GM18498 (cell line): ENCODE measurements around the gene ARFGEF2.

Experiments
- ATAC-seq: cut with Tn5 transposase; IDR thresholded peaks from one replicate; pipeline ENCODE4 v1.9.1; 2021; ENCODE audit warnings: mild to moderate bottlenecking, moderate library complexity; ENCODE audit not compliant: unreplicated experiment

Gene ARFGEF2

DNA sequence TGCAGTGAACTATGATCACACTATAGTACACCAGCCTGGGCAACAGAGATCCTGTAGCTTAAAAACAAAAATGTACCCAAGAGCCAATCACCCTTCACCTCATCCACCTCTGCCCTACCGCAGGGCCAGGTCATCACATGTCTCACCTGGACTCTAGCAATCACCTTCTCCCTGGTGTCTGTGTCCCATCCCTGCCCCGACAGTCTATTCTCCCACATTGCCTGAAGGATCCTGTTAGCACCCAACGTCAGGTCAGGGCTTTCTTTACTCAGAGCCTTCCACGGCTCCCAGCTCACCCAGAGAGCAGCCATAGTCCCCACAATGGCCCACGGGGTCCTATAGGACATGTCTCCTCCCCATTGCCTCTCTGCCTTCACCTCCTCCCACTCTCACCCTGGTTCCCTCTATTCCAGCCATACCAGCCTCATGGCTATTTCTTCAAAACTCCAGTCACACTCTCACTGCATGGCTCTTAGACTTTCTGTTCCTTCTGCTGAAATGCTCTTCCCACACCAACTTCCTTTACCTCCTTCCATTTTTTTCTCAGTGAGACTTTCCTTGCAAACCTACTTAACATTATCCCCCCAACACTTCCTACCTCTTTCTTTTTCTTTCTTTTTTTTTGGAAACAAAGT is 22.5 kb upstream of the ARFGEF2 start:
- no peak for ATAC-seq

DNA sequence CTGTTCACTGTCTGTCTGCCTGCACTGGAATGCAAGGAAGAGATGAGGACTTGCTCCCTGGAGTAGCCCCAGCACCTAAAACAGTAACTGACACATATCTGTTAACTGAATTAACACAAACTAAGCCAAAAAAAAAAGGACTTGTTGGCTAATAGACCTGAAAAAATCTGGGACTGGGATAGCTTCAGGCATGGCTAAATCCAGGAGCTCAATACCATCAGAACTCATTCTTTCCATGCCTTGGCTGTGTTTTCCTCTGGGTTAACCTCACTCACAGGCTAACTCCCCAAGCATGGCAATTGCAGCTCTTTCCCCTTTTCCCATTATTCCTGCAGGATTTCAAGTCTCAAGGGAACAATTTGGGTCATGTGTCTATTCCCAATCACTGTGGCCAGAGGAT is 21.6 kb upstream of the ARFGEF2 start:
- ATAC-seq = no peak

DNA sequence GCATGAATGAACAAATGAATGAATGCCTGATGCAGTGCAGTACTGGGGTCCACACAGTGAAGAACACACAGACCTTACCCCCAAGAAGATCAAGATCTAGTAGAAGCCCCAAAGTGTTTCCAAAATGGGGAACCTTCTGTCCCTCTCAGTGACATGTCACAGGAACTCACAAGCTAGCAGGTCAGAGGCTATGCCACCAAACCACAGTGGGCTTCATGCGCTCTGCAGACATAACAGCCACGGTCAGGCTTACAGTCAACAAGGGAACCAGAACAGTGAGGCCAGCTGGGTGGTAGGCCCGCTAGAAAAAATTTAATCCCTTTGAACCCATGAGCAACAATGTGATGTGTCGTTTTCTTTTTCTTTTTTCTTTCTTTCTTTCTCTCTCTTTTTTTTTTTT is 20.2 kb upstream of the ARFGEF2 start:
- ATAC-seq = no peak

DNA sequence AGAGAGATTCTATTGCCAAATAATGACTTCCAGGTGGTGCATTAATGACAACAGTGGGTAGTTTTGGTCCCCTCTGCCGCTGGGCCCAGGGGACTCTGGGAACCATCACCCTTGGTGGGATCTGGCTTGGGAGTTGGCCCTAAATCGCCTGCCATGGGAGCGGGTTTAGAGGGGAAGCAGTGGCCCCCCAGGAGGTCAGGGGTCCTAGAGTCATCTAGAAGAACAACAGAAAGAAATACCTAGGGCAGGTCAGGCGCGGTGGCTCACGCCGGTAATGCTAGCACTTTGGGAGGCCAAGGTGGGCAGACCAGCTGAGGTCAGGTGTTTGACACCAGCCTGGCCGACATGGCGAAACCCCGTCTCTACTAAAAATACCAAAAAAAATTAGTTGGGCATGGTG is 17.8 kb upstream of the ARFGEF2 start:
- no peak for ATAC-seq

DNA sequence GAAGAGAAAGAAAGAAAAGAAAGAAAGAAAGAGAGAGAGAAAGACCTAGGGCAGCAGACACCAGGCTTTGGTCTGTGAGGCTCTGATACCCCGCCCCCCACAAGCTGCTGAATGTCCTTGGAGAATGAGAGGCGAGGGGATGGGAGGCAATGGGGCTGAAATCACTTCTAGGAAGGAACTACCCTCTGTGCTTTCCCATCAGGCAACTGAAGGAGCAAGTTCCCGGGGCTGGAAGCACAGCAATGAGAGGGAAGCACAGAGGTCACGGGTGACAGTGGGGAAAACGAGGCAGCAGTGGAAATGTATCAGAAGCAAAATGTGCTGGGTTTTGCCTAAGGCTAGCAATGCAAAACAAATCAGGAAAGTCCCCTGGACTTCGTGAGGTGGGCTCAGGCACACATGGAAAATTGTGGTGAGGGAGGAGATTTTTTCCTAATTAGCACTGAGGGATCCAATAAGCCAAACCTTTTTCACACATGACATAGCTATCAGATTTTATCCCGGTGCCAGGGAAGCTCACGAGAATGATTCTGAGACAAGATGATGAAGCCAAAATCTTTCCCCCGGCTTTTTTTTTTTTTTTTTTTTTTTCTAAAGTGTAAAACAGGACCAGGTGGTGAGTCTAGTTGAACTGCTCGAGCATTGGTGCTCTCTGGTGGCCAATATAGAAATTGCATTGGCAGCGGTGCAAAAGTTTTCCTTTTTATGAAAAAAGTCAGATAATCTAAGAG is 16.8 kb upstream of the ARFGEF2 start:
- ATAC-seq = no peak

DNA sequence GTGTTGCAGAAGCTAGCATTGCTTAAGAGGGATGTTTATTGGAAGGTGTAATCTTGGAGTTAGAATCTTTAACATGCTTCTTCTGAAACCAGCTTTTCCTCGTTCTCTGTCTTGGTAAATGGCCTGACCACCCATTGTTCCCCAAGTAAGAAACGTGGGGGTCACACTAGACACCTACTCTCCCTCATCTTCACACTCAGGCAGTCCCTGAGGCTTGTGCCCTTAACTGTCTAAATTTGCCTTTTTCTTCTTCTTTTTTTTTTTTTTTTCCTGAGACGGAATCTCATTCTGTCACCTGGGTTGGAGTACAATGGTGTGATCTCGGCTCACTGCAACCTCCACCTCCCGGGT is 16.2 kb upstream of the ARFGEF2 start:
- ATAC-seq = no peak

DNA sequence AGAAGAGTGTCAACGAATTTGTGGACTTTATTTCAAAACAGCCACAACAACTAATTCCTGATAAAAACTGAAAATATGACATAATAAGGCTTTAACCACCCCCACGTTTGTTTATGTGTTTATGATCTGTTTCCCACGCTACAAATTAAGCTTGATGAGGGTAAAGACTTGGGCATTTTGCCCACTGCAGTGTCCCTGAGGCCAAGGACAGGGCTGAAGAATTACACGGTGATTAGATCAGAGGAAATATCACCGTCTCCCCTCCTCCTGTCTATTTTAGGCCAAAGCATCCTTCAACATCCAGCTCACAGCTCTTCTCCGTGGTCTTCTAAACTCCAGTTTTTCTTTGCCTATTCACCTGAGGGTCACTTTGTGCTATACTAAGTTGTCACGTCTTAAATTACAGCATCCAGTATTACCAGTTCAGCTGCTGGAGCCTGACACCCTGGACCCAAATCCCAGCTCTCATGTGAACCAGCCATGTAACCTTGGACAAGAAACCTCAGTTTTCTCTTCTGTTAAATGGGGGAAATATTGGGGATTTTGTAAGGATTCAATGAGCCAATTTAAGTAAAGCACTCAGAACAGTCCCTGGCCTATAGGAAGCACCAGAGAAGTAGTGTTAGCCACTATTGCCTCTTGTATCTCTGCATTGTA is 15.2 kb upstream of the ARFGEF2 start:
- no peak for ATAC-seq

DNA sequence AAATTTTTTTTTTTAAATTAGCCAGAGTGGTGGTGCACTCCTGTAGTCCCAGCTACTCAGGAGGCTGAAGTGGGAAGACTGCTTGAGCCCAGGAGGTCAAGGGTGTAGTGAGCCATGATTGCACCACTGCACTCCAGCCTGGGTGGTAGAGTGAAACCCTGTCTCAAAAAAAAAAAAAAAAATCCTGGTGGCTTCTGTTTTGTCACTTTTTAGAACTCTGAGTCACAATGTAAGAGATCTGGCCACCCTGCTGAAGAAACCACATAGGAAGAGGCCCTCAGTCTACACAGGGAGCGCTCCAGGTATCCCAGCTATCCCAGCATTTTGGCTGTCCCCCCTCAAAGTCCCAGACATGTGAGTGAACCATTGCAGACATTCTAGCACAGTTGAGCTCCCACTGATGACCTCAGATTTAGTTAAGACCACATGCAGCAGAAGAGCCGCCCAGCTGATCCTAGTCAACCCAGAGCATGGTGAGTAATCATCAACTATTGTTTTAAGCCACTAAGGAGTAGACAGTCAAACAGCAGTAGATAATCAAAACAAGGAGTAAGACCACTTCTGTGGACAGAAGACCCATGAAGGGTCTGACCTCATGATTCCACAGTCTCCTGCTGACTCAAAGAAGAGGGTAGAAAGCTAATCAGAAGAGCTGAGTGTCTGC is 12.7 kb upstream of the ARFGEF2 start:
- ATAC-seq = no peak

DNA sequence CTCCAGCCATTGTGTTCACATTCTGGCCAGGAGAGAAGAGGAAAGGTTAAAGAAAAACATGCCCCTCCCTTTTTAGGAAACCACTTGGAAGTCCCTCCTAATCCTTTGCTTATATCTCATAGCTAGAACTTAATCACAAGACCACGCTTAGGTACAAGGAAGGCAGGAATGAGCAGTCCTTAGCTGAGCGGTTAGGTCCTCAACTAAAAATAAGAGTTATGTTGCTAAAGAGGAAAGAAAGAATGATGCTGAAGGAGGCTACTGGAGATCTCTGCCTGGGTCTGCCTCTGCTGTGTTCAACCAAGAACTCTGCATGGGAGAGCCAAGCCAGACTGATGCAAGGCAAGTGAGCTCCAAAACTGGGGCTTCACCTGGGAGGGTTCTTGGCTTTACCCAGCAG is 11.6 kb upstream of the ARFGEF2 start:
- ATAC-seq = no peak

DNA sequence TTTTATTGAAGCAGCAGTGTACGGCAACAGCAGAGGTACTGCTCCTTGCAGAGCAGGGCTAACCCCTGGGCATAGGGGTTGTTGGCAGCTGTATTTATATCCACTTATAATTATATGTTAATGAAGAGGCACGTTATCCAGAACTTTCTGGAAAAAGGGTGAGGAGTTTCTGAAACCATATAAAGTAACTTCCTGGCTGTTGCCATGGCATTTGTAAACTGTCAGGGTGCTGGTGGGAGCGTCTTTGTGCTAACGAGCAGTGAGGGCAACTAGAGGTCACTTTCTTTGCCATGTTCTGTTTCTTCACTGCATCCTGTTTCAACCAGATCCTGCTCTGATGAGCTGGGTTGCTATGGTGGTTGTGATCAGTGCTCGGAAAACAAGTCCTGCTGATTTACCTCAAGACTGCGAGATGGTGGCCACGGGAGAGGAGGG is 11.1 kb upstream of the ARFGEF2 start:
- no peak for ATAC-seq

DNA sequence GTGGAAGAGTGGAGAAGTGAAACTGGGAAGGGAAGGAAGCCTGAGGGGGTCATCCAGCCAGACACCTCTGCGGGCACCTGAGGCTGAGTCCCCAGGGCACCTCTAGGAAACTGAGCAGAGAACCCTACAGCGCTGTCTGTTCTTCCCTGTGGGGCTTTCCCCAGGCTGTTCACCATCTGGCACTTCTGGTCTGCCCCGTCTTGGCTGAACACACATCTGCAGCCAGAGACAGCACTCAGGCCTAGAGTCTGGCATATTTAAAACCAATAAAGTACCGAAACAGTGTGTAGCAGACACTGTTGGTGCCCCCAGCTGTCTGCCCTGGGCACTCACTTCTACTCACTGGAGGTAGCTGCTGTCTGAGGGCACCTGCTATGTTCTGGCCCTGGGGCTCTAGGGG is 9.4 kb upstream of the ARFGEF2 start:
- peak; percentile 88 for ATAC-seq

DNA sequence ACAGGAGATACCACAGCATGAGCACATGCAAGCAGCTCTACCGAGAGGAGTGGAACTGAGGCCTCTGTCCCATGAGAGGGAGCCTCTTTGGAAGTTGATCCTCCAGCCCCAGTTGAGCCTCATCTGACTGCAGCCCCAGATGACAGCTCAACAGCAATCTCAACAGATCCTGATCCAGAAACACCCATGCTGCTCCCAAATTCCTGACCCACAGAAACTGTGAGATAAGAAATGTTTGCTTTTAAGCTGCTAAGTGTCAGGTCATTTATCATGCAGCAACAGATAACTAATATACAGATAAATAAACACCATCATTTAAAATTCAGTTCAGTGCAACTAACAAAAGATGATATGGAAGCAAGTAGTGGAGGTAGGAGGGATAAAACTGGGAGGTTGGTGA is 4.8 kb upstream of the ARFGEF2 start:
- no peak for ATAC-seq

DNA sequence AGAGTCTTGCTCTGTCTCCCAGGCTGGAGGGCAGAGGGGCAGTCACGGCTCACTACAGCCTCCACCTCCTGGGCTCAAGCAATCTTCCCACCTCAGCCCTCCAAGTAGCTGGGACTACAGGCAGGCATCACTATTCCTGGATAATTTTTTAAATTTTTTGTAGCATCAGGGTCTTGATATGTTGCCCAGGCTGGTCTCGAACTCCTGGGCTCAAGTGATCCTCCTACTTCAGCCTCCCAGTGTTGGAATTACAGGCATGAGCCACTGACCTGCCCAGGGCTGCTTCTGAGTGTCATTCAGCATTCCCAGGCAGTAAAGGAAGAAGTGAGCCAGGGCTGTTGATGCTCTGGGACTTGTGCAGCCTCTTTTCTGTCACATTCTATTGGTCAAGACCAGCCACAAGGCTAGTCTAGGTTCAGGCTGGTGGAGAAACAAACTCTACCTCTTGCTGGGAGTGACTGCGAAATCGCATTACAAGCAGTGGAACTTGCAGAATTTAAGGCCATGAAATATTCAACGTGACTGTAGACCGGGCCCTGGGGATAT is 2.1 kb upstream of the ARFGEF2 start:
- no peak for ATAC-seq

DNA sequence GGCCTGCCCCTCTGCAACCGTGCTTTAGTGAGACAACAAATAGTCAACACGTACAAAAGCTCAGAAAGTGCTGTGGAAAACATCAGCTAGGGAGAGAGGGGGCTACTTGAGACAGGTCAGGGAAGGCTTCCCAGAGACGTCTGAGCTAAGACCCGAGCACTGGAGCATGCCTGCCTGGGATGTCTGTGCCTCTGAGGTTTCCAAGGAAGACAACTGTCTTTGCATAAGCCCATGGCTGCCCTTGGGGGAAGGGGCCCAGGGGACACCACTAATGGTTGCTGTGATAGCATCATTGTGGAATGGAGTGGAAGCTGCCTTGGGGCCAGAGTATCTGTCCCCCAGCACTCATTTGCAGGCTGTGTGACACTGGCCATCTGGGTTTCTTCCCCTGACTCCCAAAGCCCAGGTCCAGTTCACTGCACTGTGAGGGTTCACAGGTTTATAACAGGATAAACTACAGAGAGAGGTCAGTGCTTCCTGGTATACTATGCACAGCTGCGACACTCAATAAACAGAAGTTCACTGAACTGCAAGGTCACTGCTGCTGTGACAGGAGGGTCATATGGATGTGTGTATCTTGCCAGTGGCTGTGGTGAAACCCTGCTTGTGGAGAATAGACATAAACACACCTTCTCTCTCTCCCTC is 1.5 kb upstream of the ARFGEF2 start:
- ATAC-seq = no peak

DNA sequence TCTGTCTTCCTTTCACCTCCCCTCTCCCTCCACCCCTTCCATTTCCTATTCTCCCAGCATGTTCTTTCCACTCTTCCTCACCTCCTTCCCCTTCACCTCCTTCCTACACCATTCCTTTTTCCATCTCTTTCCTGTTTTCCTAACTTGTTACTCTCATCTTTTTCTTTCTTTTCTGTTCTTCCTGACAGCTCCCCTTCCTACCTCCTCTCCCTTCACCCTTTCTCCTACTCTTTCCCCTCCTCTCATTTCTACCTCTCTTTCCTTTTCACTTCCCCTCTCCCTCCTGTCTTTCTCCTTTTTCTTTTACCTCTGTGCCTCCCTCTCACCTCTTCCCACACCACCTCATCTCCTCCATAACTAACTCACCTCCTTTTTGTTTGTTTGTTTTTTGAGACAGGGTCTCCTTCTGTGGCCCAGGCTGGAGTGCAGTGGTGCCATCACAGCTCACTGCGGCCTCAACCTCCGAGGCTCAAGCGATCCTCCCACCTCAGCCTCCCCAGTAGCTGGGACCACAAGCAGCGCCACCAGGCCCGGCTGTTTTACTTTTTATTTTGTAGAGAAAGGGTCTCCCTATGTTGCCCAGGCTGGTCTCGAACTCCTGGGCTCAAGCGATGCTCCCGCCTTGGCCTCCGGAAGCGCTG is 864 bp upstream of the ARFGEF2 start:
- ATAC-seq = no peak

DNA sequence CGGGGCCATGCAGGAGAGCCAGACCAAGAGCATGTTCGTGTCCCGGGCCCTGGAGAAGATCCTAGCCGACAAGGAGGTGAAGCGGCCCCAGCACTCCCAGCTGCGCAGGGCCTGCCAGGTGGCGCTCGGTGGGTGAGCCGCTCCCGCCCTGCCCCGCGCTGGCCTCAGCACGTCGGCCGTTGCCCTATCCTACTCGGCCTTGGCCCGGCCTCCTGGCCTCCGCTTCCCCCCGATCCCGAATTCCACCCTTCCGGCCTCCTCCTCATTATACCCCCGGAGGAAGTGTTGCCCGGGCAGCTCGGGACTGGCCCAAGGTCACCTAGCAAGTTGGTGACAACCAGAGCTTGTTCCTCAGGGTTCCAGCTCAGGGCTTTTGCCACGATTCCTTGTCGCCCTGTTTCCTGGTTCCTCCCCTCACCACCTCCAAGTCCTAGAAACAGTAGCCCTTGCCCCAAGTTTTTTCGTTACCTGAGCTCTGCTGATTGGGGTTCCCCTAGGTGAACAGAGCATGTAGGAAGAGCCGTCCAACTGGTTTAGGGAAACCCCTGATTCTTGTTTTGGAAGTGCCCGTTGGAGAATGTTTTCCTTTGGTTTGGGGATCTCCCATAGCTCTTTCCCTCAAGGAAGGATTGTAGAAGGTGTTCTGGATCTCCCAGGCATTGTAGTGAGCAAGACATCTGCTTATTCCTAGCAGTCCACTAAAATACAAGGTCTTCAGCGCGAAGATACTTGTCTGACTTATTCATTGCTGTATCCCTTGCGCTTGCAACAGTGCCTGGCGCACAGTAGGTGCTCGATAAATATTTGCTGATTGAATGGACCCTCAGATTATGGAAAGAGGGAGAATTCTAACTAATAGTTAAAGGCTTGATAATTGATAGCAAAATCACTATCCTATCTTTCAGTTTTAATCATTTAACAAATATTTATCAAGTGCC is 641 bp downstream of the ARFGEF2 start:
- ATAC-seq = peak; percentile 43

DNA sequence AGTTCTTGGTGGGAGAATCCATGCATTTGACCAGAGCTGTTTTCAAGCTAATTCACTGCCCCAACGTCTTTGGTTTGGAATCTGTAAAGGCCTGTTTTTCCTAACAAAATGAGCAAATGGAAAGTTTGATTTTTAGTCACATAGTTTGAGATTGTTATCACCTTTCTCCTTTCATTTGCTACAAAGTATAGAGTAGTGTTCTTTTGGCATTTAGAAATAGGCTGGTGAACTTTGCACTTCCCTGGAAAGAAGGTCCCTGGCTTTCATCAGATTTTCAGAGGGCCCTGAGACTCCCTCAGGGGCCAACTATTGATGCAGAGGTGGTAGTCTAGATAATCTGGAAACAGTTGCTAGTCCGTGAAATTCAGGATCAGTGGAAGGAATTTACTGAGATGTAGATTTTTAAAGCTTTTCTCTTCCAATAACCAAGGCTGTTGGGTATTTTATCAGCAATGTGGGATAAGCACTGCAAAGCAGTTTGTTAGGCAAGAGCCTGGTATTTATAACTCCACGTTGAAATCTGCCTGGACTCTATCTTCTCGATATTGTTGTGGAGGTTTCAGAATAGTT is 1.7 kb downstream of the ARFGEF2 start:
- no peak for ATAC-seq

DNA sequence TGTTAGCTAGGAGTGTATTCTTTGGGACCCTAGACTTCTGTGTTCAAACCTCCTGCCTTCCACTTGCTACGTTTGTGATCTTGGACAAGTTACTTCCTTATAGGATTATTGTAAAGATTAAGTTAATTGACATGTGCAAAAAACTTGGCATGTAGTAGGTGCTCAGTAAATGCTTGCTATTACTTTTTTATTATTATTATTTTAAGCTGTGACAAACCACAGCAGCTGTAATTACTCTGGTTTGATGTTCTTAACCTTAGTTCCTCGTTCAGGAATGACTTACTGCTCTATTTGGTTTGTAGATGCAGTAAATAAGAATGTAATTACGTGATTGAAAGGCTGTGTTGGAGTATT is 3.2 kb downstream of the ARFGEF2 start:
- ATAC-seq = no peak

DNA sequence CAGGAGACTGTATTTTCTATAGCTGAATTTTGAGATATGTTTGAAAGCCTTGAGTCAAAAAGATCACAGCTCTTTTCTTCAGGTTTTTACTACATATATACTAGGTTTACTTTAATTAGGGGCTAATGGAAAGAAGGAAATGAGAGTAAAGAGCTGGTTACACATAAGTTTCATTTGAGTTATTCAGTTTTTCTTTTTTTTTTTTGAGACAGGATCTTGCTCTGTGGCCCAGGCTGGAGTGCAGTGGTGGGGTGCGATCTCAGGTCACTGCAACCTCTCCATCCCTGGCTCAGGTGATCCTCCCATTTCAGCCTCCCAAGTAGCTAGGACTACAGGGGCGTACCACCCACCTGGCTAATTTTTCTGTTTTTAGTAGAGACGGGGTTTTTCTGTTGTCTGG is 4.8 kb downstream of the ARFGEF2 start:
- no peak for ATAC-seq
